ELF-1 (cell line): Measurements from ENCODE around the gene TBC1D22A.
A peak's percentile ranks its signal among the peaks of the same experiment; 100 is the strongest.

Experiments
- DNase-seq: peaks from one replicate; pipeline ENCODE4 v3.0.0-alpha.2; 2016; ENCODE audit warnings: low read depth, low spot score

TBC1D22A gene

GRCh38 chr22:46931414-46931813 is 169.0 kb downstream of the TBC1D22A start:
- DNase-seq: no peak

GRCh38 chr22:46931881-46932280 is 169.4 kb downstream of the TBC1D22A start:
- DNase-seq: no peak

DNA sequence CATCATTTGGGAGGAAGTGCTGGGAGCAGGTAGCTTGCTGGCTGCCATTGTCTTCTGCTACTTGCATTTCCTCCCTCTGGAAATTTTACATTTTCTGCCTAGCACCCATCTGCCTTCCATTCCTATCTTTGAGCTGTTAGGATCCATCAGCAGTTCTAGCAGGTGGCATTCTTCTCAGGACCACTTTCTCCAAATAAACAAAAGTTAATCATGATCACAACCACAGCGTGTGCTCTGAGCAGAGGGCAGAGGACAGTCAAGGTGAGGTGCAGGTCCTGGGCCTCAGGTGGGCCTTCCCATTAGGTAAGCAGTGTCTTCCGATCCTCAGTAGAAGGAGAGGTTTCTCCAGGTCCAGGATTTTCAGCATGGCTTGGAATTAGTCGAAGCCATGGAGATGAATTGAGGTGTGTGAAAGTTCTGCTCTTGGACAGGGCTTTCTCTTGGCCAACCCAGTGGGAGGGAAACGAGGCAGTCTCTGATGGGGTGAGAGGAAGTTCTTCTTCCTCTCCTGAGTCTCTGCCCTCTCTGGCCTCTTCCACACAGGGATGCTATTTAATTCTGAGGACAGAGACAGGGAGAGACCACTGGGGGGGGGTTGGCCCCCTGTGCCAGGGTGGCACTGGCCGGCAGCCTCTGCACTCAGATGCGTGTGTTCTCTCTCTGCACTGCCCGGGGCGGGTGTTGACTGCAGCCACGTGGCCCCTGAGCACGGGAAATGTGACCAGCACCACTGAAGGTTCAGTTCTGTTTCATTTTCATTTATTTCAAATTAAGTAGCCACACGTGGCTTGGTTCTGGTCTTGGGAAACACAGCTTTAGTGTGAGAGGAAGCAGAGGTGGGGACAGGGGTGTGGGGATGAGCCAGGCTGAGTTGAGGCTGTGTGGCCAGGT is 170.8 kb downstream of the TBC1D22A start:
- no peak for DNase-seq

DNA sequence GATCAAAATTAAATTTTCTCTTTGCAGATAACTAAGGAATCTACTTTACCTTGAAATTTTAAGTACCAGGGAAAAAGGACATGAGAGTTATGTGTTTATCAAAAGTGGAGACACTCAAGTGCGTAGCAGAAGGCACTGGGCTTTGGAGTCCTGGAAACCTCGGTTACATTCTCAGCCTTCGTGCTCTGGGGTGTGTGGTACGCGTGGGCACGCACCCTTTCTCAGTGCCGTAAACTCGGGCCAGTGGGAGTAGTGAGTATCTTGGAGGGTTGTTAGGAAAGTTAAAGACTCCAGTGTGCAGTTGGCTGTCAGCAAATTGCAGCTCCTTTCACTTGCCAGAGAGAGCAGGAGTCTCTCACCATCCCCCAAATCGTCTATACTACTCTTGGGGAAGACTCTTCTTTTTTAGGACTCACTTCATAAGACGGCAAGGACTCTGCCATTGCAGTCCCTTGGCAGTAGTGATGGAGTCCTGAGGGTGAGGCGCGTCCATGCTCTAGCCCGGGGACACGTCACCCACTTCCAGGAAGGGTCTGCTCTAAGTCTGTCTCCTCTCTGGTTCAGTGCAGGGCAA is 171.8 kb downstream of the TBC1D22A start:
- DNase-seq: no peak

DNA sequence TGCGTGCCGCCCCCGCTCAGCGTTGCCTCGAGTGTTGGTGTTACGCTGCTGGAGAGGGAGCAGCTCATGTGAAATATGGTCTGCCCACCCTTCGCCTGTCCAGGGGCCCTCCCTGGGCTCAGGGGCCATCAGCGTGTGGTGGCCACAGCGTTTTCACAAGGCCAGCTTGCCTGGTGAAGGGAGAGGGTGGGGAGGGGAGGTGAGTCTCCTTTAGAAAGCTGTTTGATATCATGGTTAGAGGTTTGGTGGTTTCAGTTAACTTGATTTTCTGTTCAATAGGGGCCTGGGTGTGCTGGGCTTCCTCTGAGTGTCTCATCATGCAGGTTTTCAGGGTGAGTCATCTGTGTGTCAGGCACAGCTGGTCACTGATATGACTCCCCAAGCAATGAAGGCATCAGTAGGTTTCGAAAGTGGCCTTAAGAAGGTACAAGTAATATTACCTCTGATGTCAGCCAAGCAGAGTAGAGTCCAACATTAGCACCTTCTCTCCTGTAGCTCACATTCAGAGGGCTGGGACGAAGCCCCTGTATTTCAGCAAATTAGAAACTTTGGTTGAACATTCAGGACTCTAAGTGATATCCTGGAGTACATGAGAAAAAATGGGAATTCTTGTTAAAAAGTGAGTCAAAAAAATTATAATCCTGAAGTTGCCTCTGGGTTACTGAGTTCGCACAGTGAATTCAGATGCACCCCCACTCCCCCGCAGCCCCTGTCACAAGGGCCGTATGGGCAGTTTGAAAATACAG is 172.5 kb downstream of the TBC1D22A start:
- DNase-seq: peak; percentile 52

GRCh38 chr22:46935506-46936377 is 173.3 kb downstream of the TBC1D22A start:
- no peak for DNase-seq

GRCh38 chr22:46936378-46936903 is 174.0 kb downstream of the TBC1D22A start:
- no peak for DNase-seq

- no peak for DNase-seq
These were observed 174.7 kb downstream of the TBC1D22A start for GRCh38 chr22:46937185-46937584.

GRCh38 chr22:46937939-46938338 is 175.5 kb downstream of the TBC1D22A start:
- DNase-seq: no peak

- DNase-seq: no peak
These were observed 179.7 kb downstream of the TBC1D22A start for GRCh38 chr22:46941968-46942798.

- no peak for DNase-seq
These were observed 180.6 kb downstream of the TBC1D22A start for GRCh38 chr22:46942799-46943785.

GRCh38 chr22:46945481-46945880 is 183.0 kb downstream of the TBC1D22A start:
- DNase-seq: no peak

- DNase-seq: no peak
These were observed 184.0 kb downstream of the TBC1D22A start for GRCh38 chr22:46946383-46946962.

DNA sequence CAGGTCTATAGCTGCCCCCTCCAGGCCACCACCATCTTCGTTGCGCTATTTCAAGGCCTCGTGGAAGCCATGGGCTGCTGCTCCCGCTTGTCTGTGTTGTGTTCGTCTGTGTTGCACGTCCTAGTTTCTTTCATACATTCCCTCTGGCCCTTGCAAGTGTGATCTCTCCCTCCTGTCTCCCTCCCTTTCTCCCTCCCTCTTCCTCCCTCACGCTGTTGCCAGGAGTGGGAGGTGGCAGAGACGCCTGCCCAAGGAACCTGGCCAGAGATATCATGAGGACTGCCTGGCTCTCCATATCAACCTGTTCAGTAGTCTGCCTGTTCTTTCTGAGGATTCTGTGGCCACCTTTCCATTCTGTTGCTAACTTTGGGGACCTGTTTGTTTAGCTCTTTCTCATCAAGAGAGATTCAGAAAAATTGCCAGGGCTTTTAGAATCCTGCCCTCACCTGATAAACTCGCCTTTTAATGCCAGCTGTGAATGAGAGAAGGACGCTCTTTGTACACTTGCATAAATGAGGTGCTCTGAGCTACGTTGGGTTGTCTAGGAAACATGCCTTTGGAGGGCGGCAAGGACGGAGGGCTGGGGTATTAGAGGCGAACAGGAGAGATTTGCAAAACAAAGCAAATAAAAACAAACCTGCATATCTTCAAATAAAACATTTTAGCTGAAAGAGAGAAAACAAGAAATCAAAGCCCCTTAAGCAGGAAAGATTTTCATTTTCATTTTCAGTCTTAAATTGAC is 185.2 kb downstream of the TBC1D22A start:
- DNase-seq: no peak

DNA sequence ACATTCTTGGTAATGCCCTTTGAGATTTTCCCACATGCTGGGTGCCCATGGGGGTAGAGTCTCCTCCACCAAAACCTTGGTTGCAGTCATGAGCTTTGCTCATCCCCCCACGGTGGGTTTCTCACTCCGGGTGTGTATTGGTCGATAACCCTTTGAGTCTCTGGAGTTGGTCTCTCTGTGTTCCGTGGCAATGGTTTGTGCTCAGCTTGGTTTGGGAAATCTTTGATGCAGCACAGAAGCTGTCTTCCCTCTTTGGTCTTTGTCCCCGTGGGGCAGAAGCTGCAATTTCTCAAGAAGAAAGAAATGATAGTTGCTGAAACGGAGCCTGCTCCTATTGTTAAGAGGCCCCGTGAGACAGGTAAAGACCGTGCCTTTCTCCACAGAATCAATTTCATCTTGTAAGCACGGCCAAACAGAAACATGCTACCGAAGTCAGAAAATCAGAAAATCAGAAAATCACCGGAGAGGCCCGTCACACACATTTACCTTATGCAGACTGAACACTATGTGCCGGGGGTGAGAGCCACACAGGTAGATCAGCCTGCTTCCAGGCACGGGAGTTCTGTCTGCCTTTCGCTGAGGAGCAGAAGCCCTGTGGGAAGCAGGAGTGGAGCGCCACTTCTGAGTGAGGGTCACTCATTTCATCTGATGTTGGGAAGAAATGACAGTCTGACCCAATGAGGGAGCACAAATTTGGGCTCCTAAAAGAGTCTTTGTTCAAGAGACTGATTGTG is 186.1 kb downstream of the TBC1D22A start:
- DNase-seq: no peak

DNA sequence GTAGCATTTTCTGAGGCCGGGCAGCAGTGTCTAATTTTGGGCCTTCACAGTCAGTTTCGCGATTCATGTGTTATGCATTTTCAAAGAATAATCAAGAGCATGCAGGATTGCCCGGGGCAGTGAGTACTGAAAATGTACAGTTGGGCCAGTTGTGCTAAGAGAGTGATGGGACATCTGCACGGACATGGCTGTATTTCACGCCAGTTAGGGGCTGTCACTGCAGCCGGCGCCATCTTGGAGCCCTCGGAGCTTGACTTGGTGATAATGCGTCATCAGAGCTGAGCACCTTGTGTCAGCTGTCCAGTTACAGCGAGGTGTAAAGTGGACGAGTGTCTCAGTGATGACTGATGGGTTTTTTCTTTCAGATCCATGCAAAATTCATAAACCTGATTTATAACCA is 188.9 kb downstream of the TBC1D22A start:
- no peak for DNase-seq

DNA sequence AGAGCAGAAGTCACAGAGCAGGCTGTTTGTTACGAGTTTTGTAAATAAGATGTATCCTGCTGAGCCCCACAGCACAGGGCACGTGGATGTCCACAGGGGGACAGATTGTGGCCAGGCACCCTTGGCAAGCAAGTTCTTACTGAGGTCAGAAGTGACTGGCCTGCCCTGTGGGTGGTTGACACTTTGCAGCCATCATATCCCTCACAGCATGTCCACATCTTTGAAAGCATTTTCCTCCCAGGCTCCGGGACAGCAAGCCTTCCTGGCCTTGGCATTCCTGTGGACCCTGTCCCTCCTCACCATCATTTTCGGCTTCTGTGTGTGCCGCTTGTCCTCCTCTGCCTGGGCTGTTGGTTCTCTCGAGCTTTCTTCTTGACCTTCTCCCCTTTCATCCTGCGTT is 189.5 kb downstream of the TBC1D22A start:
- no peak for DNase-seq
